ENCODE results near the gene KCTD21.

KCTD21 gene

GRCh38 chr11:78217650-78218541 is 29.5 kb upstream of the KCTD21 start:
- no peak for DNase-seq (ENCODE audit: low read depth)
- H3K4me3 ChIP-seq (ENCODE audit: low read depth, low read length): no peak overlapping the region
- TF ChIP-seq CTCF (IDR thresholded peaks at IDR 0.05; ENCODE audit: control insufficient read depth, extremely low read depth, insufficient read depth): no peak

GRCh38 chr11:78216571-78217287 is 28.3 kb upstream of the KCTD21 start:
- no peak for TF ChIP-seq CTCF (IDR thresholded peaks at IDR 0.05; ENCODE audit: control insufficient read depth, extremely low read depth, insufficient read depth)
- H3K4me3 ChIP-seq (ENCODE audit: low read depth, low read length): no peak overlapping the region
- DNase-seq (ENCODE audit: low read depth): no peak

GRCh38 chr11:78216021-78216420 is 27.6 kb upstream of the KCTD21 start:
- no peak for DNase-seq (ENCODE audit: low read depth)
- H3K4me3 ChIP-seq (ENCODE audit: low read depth, low read length): no peak overlapping the region
- TF ChIP-seq CTCF (IDR thresholded peaks at IDR 0.05; ENCODE audit: control insufficient read depth, extremely low read depth, insufficient read depth): no peak

GRCh38 chr11:78214331-78215194 is 26.1 kb upstream of the KCTD21 start:
- TF ChIP-seq CTCF (IDR thresholded peaks at IDR 0.05; ENCODE audit: control insufficient read depth, extremely low read depth, insufficient read depth): no peak
- H3K4me3 ChIP-seq (ENCODE audit: low read depth, low read length): no peak overlapping the region
- DNase-seq (ENCODE audit: low read depth): no peak

- no peak for DNase-seq (ENCODE audit: low read depth)
- H3K4me3 ChIP-seq (ENCODE audit: low read depth, low read length): no peak overlapping the region
- TF ChIP-seq CTCF (IDR thresholded peaks at IDR 0.05; ENCODE audit: control insufficient read depth, extremely low read depth, insufficient read depth): no peak
Observed at GRCh38 chr11:78213526-78214330, 25.3 kb upstream of the KCTD21 start.
